Small intestine (tissue), 7 donors: Measurements from ENCODE around the gene NMNAT3. TPM values are rescaled to one million over a fixed set of nuclear protein-coding genes. Genes with fewer than 3 reads are reported as not detected.

Source experiments
- DNase-seq, 2 donors: peaks; one replicate each; pipeline versions ENCODE4 v3.0.0 to v3.0.0-alpha.2; 2013
- FAIRE-seq: peaks from 2 replicates; lab custom pipeline; 2012; peaks lifted over from hg19 to GRCh38; lab: Jason Lieb, UNC
- H3K27ac ChIP-seq, 3 donors: one replicate each; pipeline ENCODE4 v1.5.1; 2013; ENCODE audit warnings: low read length in 2 of 3, mild to moderate bottlenecking in 2 of 3, control low read depth in 1 of 3, inconsistent platforms in 1 of 3, low read depth in 1 of 3, moderate library complexity in 1 of 3
- H3K27me3 ChIP-seq, 3 donors: one replicate each; pipeline ENCODE4 v1.6.1; 2013; ENCODE audit warnings: low read length in 3 of 3, inconsistent platforms in 1 of 3; ENCODE audit not compliant: control insufficient read depth in 3 of 3, insufficient read depth in 3 of 3
- H3K36me3 ChIP-seq, 3 donors: one replicate each; pipeline ENCODE4 v1.6.1; 2013; ENCODE audit warnings: low read length in 3 of 3, inconsistent platforms in 1 of 3, low read depth in 1 of 3, mild to moderate bottlenecking in 1 of 3, moderate library complexity in 1 of 3; ENCODE audit not compliant: control insufficient read depth in 3 of 3, insufficient read depth in 2 of 3
- H3K4me1 ChIP-seq, 3 donors: one replicate each; pipeline ENCODE4 v1.6.1; 2013; ENCODE audit warnings: low read length in 2 of 3, inconsistent platforms in 1 of 3, low read depth in 1 of 3, mild to moderate bottlenecking in 1 of 3, moderate library complexity in 1 of 3; ENCODE audit not compliant: control insufficient read depth in 3 of 3, insufficient read depth in 2 of 3
- H3K4me3 ChIP-seq, 3 donors: one replicate each; pipeline ENCODE4 v1.5.1; 2013; ENCODE audit warnings: low read length in 3 of 3, control low read depth in 1 of 3, inconsistent platforms in 1 of 3, low read depth in 1 of 3, mild to moderate bottlenecking in 1 of 3, moderate library complexity in 1 of 3
- H3K9me3 ChIP-seq, 2 donors: one replicate each; pipeline ENCODE4 v1.6.1; 2013; ENCODE audit warnings: low read depth in 1 of 2, low read length in 1 of 2; ENCODE audit not compliant: control insufficient read depth in 2 of 2, insufficient read depth in 1 of 2
- WGBS, 3 donors: extraction: QIAGEN DNeasy Blood & Tissue Kit; methylation state at CpG; one replicate each; pipeline ENCODE4 v1.1.7; 2013; 5-methylcytosine and 5-hydroxymethylcytosine counted together
- polyA plus RNA-seq, 4 donors: library from polyadenylated mRNA; stranded (reverse) in 3 of 4; unstranded in 1 of 4; fragments of 200-250 nt in 3 of 4; fragments of 120-200 nt in 1 of 4; gene quantifications; one replicate each; pipeline versions ENCODE4 v1.2.1 to v1.2.3, GENCODE V29; 2013
- donor health status: healthy with polysubstance abuse.
- donor health status: control.
- donor health status: control.
- donor health status: Bipolar disorder and iron deficiency.
- donor health status: healthy.

Gene NMNAT3
- polyA plus RNA-seq, 4 donors = 2.5 to 16.3 (median 7.5) TPM

GRCh38 chr3:139657434-139657833, 20.3 kb downstream of the NMNAT3 start:
- no peaks in the 10 kb centered on the region for H3K9me3 ChIP-seq
- FAIRE-seq = no peak
- H3K27ac ChIP-seq = no peak overlapping the region
- no peak overlapping the region for H3K4me3 ChIP-seq
- DNase-seq = no peak
- 96 to 100% (median 96%) methylated on average over 3 of the region's 3 CpGs for WGBS, 3 donors
- peaks cover 0 to 2% (median 0%) of the 10 kb centered on the region in 3 donors for H3K36me3 ChIP-seq
- H3K4me1 ChIP-seq = peaks cover 3 to 44% (median 4%) of the 10 kb centered on the region in 3 donors
- no peaks in the 10 kb centered on the region for H3K27me3 ChIP-seq

GRCh38 chr3:139655909-139656595, 21.7 kb downstream of the NMNAT3 start:
- no peak overlapping the region for H3K27ac ChIP-seq
- no peak for DNase-seq
- WGBS, 3 donors = 64 to 82% (median 79%) methylated on average over 4 of the region's 4 CpGs

GRCh38 chr3:139654637-139655365, 23.0 kb downstream of the NMNAT3 start:
- H3K4me1 ChIP-seq = peaks cover 3 to 42% (median 4%) of the 10 kb centered on the region in 3 donors
- no peak overlapping the region for H3K4me3 ChIP-seq
- FAIRE-seq (peak; percentile 53), DNase-seq (peak; percentile 90 to 94)
- H3K27ac ChIP-seq = peak overlapping the region in 2 of 3 donors; percentile 15 to 67
- H3K36me3 ChIP-seq = no peaks in the 10 kb centered on the region
- WGBS, 3 donors = 24 to 64% (median 42%) methylated on average over 6 of the region's 6 CpGs
- H3K9me3 ChIP-seq = no peaks in the 10 kb centered on the region
- no peaks in the 10 kb centered on the region for H3K27me3 ChIP-seq

More at GRCh38 chr3:139655909-139656595, 21.7 kb downstream of the NMNAT3 start:
- H3K36me3 ChIP-seq = no peaks in the 10 kb centered on the region
- no peaks in the 10 kb centered on the region for H3K9me3 ChIP-seq
- H3K4me1 ChIP-seq = peaks cover 3 to 46% (median 4%) of the 10 kb centered on the region in 3 donors
- no peak overlapping the region for H3K4me3 ChIP-seq
- no peak for FAIRE-seq
- no peaks in the 10 kb centered on the region for H3K27me3 ChIP-seq

GRCh38 chr3:139653582-139653981, 24.2 kb downstream of the NMNAT3 start:
- peaks cover 3 to 36% (median 4%) of the 10 kb centered on the region in 3 donors for H3K4me1 ChIP-seq
- H3K9me3 ChIP-seq = no peaks in the 10 kb centered on the region
- no peak overlapping the region for H3K4me3 ChIP-seq
- no peaks in the 10 kb centered on the region for H3K27me3 ChIP-seq
- H3K36me3 ChIP-seq = no peaks in the 10 kb centered on the region
- H3K27ac ChIP-seq = peak overlapping the region in 1 of 3 donors; percentile 40
- peak; percentile 34 to 66 for DNase-seq
- no peak for FAIRE-seq
- 14 to 47% (median 41%) methylated on average over 9 of the region's 9 CpGs for WGBS, 3 donors

- no peaks in the 10 kb centered on the region for H3K36me3 ChIP-seq
- H3K4me1 ChIP-seq = peaks cover 3 to 36% (median 4%) of the 10 kb centered on the region in 3 donors
- H3K9me3 ChIP-seq = no peaks in the 10 kb centered on the region
- H3K27me3 ChIP-seq = no peaks in the 10 kb centered on the region
- no peak overlapping the region for H3K4me3 ChIP-seq
- DNase-seq = no peak
- FAIRE-seq = no peak
- 58 to 64% (median 61%) methylated on average over 3 of the region's 3 CpGs for WGBS, 3 donors
- no peak overlapping the region for H3K27ac ChIP-seq
These were observed 25.2 kb downstream of the NMNAT3 start for GRCh38 chr3:139652561-139652960.

- DNase-seq (no peak), FAIRE-seq (no peak)
- Histone ChIP-seq H3K9me3 (no peaks in the 10 kb centered on the region), H3K36me3 (no peaks in the 10 kb centered on the region), H3K27ac (no peak overlapping the region), H3K4me1 (peaks cover 0 to 7% (median 3%) of the 10 kb centered on the region in 3 donors), H3K27me3 (no peaks in the 10 kb centered on the region), H3K4me3 (no peak overlapping the region)
- WGBS, 3 donors = 65 to 75% (median 68%) methylated on average over 3 of the region's 3 CpGs
These were observed 29.8 kb downstream of the NMNAT3 start for GRCh38 chr3:139647866-139648435.

GRCh38 chr3:139646512-139646911, 31.3 kb downstream of the NMNAT3 start:
- H3K27ac ChIP-seq = no peak overlapping the region
- DNase-seq = no peak
- no peaks in the 10 kb centered on the region for H3K9me3 ChIP-seq
- no peaks in the 10 kb centered on the region for H3K4me1 ChIP-seq
- no peak overlapping the region for H3K4me3 ChIP-seq
- 86 to 97% (median 92%) methylated on average over 4 of the region's 4 CpGs for WGBS, 3 donors
- no peaks in the 10 kb centered on the region for H3K27me3 ChIP-seq
- H3K36me3 ChIP-seq = no peaks in the 10 kb centered on the region
- no peak for FAIRE-seq

GRCh38 chr3:139642996-139643395, 34.8 kb downstream of the NMNAT3 start:
- Histone ChIP-seq H3K27ac (no peak overlapping the region), H3K27me3 (no peaks in the 10 kb centered on the region), H3K4me1 (no peaks in the 10 kb centered on the region), H3K9me3 (no peaks in the 10 kb centered on the region), H3K36me3 (no peaks in the 10 kb centered on the region), H3K4me3 (no peak overlapping the region)
- WGBS, 3 donors = 68 to 85% (median 83%) methylated on average over 2 of the region's 2 CpGs
- DNase-seq = no peak
- no peak for FAIRE-seq
